ENCODE results near the gene HOXB9.

DNA sequence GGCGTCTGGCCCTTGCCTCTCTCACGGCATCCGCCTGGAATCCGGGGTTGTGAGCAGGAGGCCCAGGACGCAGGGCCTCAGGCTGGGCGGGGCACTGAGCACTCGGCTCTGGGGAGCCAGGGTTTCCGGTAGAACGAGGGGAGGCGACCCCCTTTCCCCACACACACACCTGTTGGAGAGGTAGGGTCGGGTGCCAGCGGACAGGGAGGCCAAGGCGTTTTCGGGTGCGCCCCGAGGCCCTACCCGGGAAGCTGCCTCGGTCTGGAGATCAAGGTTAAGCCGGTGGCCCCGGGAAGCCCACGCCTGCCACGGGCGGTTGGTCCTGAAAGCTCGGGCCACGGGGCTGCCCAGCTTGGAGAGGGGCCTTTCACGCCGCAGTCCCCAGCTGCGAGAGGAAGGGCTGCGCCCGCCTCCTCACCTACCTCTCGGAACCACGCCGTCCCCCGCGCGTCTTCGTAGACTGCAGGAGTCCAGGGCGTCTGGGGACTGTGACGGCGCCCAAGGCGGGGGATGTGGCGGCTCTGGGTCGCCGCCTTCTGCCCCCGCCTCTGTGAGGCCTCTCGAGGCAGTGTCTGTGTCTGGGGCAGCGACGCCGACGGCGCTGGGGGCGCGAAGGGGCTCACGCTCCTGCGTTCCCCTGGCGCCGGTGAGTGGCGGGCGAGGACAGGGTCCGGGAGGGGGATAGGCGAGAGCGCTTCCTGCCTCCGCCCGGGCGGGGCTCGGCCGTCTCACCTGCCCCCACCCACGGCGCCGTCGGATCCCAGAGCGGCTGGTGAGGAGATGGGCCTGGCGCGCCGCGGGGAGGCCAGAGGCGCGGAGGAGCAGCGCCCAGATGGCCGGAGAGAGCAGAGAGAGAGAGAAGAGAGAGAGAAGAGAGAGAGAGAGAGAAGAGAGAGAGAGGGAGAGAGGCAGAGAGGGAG, 20.3 kb upstream of the HOXB9 start:
- TF ChIP-seq, protein P1, sequence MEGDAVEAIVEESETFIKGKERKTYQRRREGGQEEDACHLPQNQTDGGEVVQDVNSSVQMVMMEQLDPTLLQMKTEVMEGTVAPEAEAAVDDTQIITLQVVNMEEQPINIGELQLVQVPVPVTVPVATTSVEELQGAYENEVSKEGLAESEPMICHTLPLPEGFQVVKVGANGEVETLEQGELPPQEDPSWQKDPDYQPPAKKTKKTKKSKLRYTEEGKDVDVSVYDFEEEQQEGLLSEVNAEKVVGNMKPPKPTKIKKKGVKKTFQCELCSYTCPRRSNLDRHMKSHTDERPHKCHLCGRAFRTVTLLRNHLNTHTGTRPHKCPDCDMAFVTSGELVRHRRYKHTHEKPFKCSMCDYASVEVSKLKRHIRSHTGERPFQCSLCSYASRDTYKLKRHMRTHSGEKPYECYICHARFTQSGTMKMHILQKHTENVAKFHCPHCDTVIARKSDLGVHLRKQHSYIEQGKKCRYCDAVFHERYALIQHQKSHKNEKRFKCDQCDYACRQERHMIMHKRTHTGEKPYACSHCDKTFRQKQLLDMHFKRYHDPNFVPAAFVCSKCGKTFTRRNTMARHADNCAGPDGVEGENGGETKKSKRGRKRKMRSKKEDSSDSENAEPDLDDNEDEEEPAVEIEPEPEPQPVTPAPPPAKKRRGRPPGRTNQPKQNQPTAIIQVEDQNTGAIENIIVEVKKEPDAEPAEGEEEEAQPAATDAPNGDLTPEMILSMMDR (IDR thresholded peaks at IDR 0.05; ENCODE audit: low read depth, low read length, poor library complexity, severe bottlenecking), result no peak
- no peak for TF ChIP-seq EZH2phosphoT487 (IDR thresholded peaks at IDR 0.05; ENCODE audit: borderline replicate concordance, low read length)
